Measurements from ENCODE around the gene UROS.

UROS gene

GRCh38 chr10:125762692-125763648, 60.1 kb downstream of the UROS start:
- no peak for TF ChIP-seq CTCF (IDR thresholded peaks at IDR 0.05; ENCODE audit: insufficient read depth, low read length)
- TF ChIP-seq, protein P1, sequence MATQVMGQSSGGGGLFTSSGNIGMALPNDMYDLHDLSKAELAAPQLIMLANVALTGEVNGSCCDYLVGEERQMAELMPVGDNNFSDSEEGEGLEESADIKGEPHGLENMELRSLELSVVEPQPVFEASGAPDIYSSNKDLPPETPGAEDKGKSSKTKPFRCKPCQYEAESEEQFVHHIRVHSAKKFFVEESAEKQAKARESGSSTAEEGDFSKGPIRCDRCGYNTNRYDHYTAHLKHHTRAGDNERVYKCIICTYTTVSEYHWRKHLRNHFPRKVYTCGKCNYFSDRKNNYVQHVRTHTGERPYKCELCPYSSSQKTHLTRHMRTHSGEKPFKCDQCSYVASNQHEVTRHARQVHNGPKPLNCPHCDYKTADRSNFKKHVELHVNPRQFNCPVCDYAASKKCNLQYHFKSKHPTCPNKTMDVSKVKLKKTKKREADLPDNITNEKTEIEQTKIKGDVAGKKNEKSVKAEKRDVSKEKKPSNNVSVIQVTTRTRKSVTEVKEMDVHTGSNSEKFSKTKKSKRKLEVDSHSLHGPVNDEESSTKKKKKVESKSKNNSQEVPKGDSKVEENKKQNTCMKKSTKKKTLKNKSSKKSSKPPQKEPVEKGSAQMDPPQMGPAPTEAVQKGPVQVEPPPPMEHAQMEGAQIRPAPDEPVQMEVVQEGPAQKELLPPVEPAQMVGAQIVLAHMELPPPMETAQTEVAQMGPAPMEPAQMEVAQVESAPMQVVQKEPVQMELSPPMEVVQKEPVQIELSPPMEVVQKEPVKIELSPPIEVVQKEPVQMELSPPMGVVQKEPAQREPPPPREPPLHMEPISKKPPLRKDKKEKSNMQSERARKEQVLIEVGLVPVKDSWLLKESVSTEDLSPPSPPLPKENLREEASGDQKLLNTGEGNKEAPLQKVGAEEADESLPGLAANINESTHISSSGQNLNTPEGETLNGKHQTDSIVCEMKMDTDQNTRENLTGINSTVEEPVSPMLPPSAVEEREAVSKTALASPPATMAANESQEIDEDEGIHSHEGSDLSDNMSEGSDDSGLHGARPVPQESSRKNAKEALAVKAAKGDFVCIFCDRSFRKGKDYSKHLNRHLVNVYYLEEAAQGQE (IDR thresholded peaks at IDR 0.05; ENCODE audit: insufficient replicate concordance, low read depth) = no peak
- TF ChIP-seq GABPA (IDR thresholded peaks at IDR 0.05; ENCODE audit: low read depth) = no peak
- no peak for TF ChIP-seq SPI1 (IDR thresholded peaks at IDR 0.05; ENCODE audit: borderline replicate concordance, low read depth)
- no peak for TF ChIP-seq POLR2AphosphoS5 (IDR thresholded peaks at IDR 0.05; ENCODE audit: low read depth)
- no peak overlapping the region for H3K27ac ChIP-seq (replicated peaks)
- H3K27me3 ChIP-seq (ENCODE audit: insufficient read depth, poor library complexity, severe bottlenecking) = no peaks in the 10 kb centered on the region
- H3K4me3 ChIP-seq (replicated peaks; ENCODE audit: insufficient read depth, low read length) = no peak overlapping the region
- no peak for DNase-seq (ENCODE audit: low read depth in 1 of 2, low spot score in 1 of 2)

DNA sequence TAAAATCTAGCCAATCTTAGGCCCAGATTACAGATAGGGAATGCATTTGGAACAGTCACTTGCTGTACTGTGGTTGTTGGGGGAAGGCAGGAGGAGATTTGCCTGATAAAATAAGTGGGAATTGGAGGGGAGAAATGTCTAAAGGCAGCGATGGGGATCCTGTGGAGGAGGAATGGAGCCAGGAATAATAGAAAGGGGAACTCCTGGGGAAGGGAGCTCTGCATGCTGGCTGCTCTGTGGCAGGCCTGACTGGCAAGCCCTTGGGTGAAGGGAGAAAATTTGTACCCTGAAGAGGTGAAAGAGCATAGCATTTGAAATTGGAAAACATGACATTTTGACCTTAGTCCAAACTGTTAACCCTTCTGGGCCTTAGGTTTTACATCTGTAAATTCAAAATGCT, 61.1 kb downstream of the UROS start:
- no peak overlapping the region for H3K27ac ChIP-seq (replicated peaks)
- no peak for DNase-seq (ENCODE audit: low read depth in 1 of 2, low spot score in 1 of 2)
- no peak overlapping the region for H3K4me3 ChIP-seq (replicated peaks; ENCODE audit: insufficient read depth, low read length)
- no peaks in the 10 kb centered on the region for H3K27me3 ChIP-seq (ENCODE audit: insufficient read depth, poor library complexity, severe bottlenecking)
- TF ChIP-seq POLR2AphosphoS5 (IDR thresholded peaks at IDR 0.05; ENCODE audit: low read depth) (no peak), SPI1 (IDR thresholded peaks at IDR 0.05; ENCODE audit: borderline replicate concordance, low read depth) (no peak; the same call in 1 of the 2 replicates), GABPA (IDR thresholded peaks at IDR 0.05; ENCODE audit: low read depth) (no peak), CTCF (IDR thresholded peaks at IDR 0.05; ENCODE audit: insufficient read depth, low read length) (no peak)
- TF ChIP-seq, protein P1 (IDR thresholded peaks at IDR 0.05; ENCODE audit: insufficient replicate concordance, low read depth) = no peak

- no peak for TF ChIP-seq SPI1 (IDR thresholded peaks at IDR 0.05; ENCODE audit: borderline replicate concordance, low read depth)
- TF ChIP-seq, protein P1 (IDR thresholded peaks at IDR 0.05; ENCODE audit: insufficient replicate concordance, low read depth) = no peak
- H3K27ac ChIP-seq (replicated peaks) = no peak overlapping the region
- H3K4me3 ChIP-seq (replicated peaks; ENCODE audit: insufficient read depth, low read length) = no peak overlapping the region
- DNase-seq (ENCODE audit: low read depth in 1 of 2, low spot score in 1 of 2) = no peak
- H3K27me3 ChIP-seq (ENCODE audit: insufficient read depth, poor library complexity, severe bottlenecking) = no peaks in the 10 kb centered on the region
These were observed 65.3 kb downstream of the UROS start for GRCh38 chr10:125757742-125758141.
